ENCODE results near the gene DUS3L. TPM values are rescaled to one million over a fixed set of nuclear protein-coding genes. Genes with fewer than 3 reads are reported as not detected.

DUS3L gene
- total and polyA plus RNA-seq, 2 of the 8 experiments (the other 6 are each of a cell fraction or from before 2014, with no cell fraction given): 37.6 to 39.1 TPM

- H3K4ac ChIP-seq (replicated peaks; ENCODE audit: insufficient read length, low read depth, low read length): no peak overlapping the region
- H3K23me2 ChIP-seq (ENCODE audit: low read depth, low read length): peaks cover 1% of the 10 kb centered on the region; the same call in 1 of the 2 replicates
- no peak overlapping the region for H4K91ac ChIP-seq (replicated peaks; ENCODE audit: insufficient read length, low read length)
- no peak overlapping the region for H4K5ac ChIP-seq (ENCODE audit: insufficient read length, low read depth, low read length)
- no peak overlapping the region for H3K56ac ChIP-seq (replicated peaks; ENCODE audit: insufficient read length, low read depth, low read length)
- no peak overlapping the region for H3K27ac ChIP-seq (ENCODE audit: low read depth, low read length)
- no peak overlapping the region for H2AK5ac ChIP-seq (ENCODE audit: low read depth, low read length)
- DNase-seq (ENCODE audit: low read depth in 1 of 2, low spot score in 2 of 2) (no peak), FAIRE-seq (no peak)
- ChIA-PET POLR2A (ENCODE audit: partially characterized antibody) (interaction anchor here (0.9 to 1.4 kb wide), 3 partner anchors 12 to 49 kb away, joined by 3 to 5 read pairs (median 4); partner anchors contain the start of gene CATSPERD), CTCF (ENCODE audit: partially characterized antibody) (interaction anchor here (1.7 kb wide), 1 partner anchor 36 kb away, joined by 4 read pairs; no protein-coding TSS in a partner anchor)
- H3K79me1 ChIP-seq (ENCODE audit: low read depth, low read length): no peaks in the 10 kb centered on the region
- no peak overlapping the region for H2BK120ac ChIP-seq (replicated peaks; ENCODE audit: low read depth, low read length)
- H3K4me1 ChIP-seq (replicated peaks in 1 of 4; ENCODE audit: control insufficient read depth in 3 of 4, insufficient read depth in 4 of 4, low read length in 3 of 4): no peaks in the 10 kb centered on the region
- H3K36me3 ChIP-seq (ENCODE audit: control insufficient read depth in 2 of 4, insufficient read depth in 4 of 4, low read length in 3 of 4): no peaks in the 10 kb centered on the region
- no peak overlapping the region for H2BK5ac ChIP-seq (ENCODE audit: low read depth, low read length)
- H3K27me3 ChIP-seq (replicated peaks in 1 of 4; ENCODE audit: control insufficient read depth in 3 of 4, extremely low read depth in 1 of 4, insufficient read depth in 3 of 4, low read length in 3 of 4): no peaks in the 10 kb centered on the region
- no peak overlapping the region for H3K4me2 ChIP-seq (ENCODE audit: insufficient read depth in 1 of 2, low read depth in 2 of 2, low read length in 2 of 2)
- WGBS, 2 experiments (ENCODE audit: extremely low coverage in 1 of 2, insufficient coverage in 1 of 2, insufficient read length in 1 of 2, insufficient replicate concordance in 2 of 2, low coverage in 1 of 2, low lambda C conversion rate in 2 of 2, missing lambda C conversion rate in 1 of 2): 93% methylated on average over 10 of the region's 10 CpGs; no CpG with 5 or more reads in 1 of the 2 experiments
- H4K20me1 ChIP-seq (replicated peaks in 1 of 2; ENCODE audit: control insufficient read depth in 1 of 2, insufficient read depth in 2 of 2, low read length in 2 of 2): peaks cover 0 to under 1% of the 10 kb centered on the region in 2 experiments
- no peak for TF ChIP-seq CBX8 (IDR thresholded peaks at IDR 0.05; ENCODE audit: borderline replicate concordance, low read depth, low read length)
- no peak overlapping the region for H2BK15ac ChIP-seq (ENCODE audit: low read length)
- no peak overlapping the region for H2AFZ ChIP-seq (ENCODE audit: low read length)
- H2BK20ac ChIP-seq (ENCODE audit: low read length): no peak overlapping the region
- H3K79me2 ChIP-seq (ENCODE audit: control insufficient read depth in 1 of 2, insufficient read depth in 2 of 2, low read length in 2 of 2): no peaks in the 10 kb centered on the region
- H3K14ac ChIP-seq (ENCODE audit: insufficient read length): no peak overlapping the region
- no peaks in the 10 kb centered on the region; a peak in 1 of 4 replicates for H3K9me3 ChIP-seq (ENCODE audit: insufficient read depth in 2 of 2, low read depth in 1 of 2, low read length in 1 of 2)
- H3K4me3 ChIP-seq (ENCODE audit: extremely low read depth in 1 of 4, insufficient read depth in 2 of 4, low read depth in 3 of 4, low read length in 4 of 4): no peak overlapping the region
- H3K9ac ChIP-seq (replicated peaks in 1 of 4; ENCODE audit: extremely low read depth in 1 of 4, low read depth in 3 of 4, low read length in 3 of 4): no peak overlapping the region
- H2BK12ac ChIP-seq (ENCODE audit: low read depth, low read length): no peak overlapping the region
- no peak overlapping the region for H4K8ac ChIP-seq (ENCODE audit: extremely low read depth, insufficient read depth, low read length)
- H3K23ac ChIP-seq (ENCODE audit: insufficient read length): no peak overlapping the region
- no peak overlapping the region for H3K18ac ChIP-seq (ENCODE audit: extremely low read depth, low read length)
Measured at GRCh38 chr19:5767949-5768348, 23.0 kb downstream of the DUS3L start.
